ACHN (cell line): ENCODE data around the gene DCAF12L1.

Experiments
- DNase-seq: peaks from one replicate; pipeline ENCODE4 v3.0.0-alpha.2; 2015
- in situ Hi-C: cut with HindIII; loops from 2 replicates; pipeline ENCODE4 v1.10.0; 2017; ENCODE audit warnings: low sequenced_read_pairs, low pct_ligation_motif_present, low pct_unique_long_range_greater_than_20kb

DCAF12L1 gene

DNA sequence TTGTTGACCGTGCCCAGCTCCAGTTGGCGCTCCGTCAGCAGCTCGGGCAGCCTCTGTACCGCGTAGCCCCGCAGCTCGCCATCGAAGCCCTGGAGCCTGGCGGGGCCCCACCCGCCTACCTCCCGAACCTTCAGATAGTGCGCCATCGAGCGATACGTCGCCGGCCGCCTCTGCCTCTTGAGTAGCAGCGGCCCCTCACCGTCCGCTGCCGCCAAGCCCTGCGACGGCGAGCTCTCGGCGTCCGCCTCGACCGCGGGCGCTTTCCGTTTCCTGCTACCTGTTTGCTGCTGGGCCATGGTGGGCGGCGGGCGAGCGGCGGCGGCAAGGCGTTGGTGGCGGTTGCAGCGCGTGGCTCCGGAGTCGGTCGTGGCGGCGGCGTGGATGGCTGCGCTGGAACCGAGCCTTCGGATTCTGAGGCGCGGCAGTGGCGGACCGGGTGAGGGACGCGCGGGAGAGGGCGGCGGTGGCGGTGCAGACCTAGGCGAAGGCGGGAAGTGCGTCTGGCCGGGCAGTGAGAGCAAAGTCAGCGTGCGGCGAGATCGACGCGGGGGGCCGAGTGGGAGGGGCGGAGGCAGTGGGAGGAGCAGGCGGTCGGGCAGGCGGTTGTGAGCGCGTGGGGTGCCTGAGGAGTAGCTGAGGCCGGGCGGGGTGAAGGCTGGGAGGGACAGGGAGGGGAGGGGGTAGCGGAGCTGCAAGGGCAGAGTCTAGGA is at the start of gene DCAF12L1:
Gene DCAF12L1 (minus strand): TSS at position 502 of the 710 bp plus-strand sequence. CDS start 206 bp downstream, at position 296.
- DNase-seq, result peak; percentile 65
- in situ Hi-C loops, result no loop called here

DNA sequence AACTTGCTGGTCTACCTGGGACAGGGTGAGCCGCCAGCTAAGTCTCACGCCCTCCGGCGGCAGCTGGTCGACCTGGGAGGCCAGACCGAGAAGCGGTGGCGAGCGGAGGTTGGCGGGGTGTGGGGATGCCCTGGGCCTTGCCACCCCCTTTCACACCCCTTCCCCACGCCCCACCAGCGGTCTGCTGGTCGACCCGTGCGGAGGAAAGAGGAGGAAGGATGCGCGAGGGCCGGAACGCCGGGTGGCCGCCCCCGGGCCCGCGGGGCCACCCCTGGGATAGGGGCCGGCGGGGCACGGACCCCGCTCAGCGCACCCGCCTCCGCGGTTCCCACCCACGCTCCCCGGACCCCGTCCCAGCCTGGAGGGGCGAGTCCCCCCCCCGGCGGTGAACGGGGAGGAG is 28.3 kb upstream of the DCAF12L1 start:
- in situ Hi-C loops, result no loop called here
- DNase-seq, result no peak

DNA sequence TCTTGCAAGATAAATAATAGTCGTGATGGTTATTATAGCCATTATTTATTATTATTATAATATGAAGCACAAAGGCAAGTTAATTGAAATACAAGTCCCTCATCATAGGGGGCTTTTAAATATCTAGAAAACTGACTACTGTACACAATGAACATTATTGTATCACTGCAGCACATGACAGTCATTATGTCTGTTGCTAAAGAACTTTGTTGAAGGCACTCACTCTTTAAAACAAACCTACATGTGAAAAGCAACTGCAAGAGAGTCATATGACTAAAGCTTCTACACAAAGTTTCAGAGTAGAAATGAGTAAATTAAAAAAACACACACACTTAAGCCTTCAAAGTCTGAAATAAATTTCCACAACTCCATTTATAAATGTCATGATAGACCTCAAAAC is 23.3 kb upstream of the DCAF12L1 start:
- in situ Hi-C loops, result no loop called here
- DNase-seq, result no peak

DNA sequence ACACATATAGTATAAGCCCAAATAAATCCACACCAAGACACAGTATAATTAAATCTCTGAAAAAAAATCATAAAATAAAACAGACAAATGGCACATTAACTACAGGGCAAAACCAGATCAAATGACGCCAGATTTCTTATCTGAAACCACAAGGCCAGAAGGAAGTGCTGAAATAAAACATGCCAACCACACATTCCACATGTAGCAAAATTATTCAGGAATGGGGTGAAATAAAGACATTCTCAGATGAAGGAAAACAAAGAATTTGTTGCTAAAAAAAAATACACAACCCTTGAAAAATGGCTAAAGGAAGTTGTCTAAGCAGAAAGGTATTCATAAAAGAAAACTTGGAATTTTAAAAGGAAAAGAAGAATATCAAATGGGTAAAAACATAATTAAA is 4.5 kb upstream of the DCAF12L1 start:
- in situ Hi-C loops, result no loop called here
- DNase-seq, result no peak

DNA sequence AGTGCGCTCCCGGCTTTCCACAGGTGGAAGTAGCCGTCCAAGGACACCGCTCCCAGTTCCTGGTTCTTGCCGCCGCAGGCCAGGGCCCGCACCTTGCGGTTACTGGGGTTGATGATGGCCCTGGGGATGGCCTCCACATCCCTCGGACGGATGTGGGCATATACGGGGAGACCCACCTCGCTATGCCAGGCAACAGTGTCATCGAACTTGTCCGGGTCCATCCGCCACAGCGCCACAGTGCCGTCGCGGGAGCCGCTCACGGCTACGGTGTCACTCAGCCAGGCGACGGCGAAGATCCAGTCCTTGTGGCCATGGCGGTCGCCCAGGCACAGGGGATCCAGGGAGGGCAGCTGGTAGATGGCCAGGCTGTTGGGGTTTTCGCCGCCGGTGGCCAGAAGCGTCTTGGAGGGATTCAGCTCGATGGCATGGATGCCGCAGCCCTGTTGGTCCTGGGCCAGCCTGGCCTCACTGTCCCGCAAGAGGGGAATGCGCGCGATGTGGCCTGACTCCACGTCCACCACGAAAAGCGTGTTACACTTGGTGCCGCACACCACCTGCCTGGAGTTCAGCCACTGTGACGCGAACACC is 795 bp downstream of the DCAF12L1 start:
- peak; percentile 16 for DNase-seq
- in situ Hi-C loops, result no loop called here

DNA sequence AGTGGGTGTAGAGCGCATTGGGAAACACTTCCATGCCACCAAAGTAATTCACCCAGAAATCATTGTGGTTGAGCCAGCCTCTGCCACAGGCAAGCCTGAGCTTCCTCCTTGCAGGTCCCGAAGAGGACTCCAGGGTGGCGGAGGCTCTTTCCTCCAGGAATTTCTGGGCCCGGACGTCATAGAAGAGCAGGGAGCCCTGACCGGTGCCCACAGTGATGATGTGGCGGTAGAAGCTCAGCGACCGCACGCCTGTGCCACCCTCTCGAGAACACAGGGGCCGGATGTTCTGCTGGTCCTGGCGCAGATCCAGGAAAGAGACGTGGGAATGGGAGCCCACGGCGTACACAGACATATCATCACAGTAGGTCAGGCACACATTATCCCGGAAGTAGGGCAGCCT is 1.3 kb downstream of the DCAF12L1 start:
- peak; percentile 69 for DNase-seq
- in situ Hi-C loops, result no loop called here

DNA sequence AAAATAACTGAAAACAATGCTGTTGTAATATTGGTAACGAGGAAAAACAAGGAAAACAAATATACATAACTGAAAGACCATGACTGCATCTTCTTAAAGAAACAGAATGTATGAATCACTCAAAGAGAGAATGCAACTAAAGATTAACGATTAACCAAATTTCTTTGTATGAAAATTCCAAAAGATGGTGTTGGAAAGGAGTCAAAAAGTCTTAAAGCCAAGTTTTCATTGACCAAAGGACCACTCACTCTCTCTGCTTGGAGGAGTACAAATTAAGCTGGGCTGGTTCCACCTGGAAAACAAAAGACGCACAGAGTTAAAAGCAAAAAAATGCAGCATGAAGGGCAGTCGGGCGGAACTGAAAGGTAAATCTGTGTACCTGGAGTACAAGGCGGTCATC is 1.8 kb downstream of the DCAF12L1 start:
- in situ Hi-C loops, result no loop called here
- peak; percentile 77 for DNase-seq

DNA sequence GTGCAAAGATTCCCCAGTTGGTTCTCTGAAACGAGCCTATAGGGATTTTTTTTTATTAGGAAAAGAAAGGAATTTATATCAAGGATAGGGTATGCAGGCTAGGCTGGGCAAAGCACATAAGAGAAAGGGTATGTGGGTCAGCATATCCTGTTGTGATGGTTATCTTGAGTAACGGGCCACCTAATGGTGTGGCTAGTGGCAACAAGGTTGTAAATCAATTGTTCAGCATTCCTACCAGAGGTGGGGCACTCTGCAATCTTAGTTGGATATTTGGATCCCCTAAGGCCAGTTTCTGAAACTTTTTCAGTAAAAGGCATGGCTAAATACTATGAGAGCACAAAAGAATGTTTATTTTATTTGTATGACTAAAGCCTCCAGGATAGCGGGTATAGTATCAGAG is 42.7 kb downstream of the DCAF12L1 start:
- no peak for DNase-seq
- in situ Hi-C loops, result no loop called here
